Endothelial cell of umbilical vein (primary cell): ENCODE data around the gene ZNF132.

Experiments
- CTCF ChIP-seq, 2 donors: IDR thresholded peaks; 1 replicate in 1 of 2; 2 replicates in 1 of 2; pipeline ENCODE4 v1.5.1; 2011; ENCODE audit warnings: low read length in 2 of 2, mild to moderate bottlenecking in 2 of 2, moderate library complexity in 2 of 2, control low read depth in 1 of 2, inconsistent platforms in 1 of 2, low read depth in 1 of 2; ENCODE audit not compliant: insufficient read depth in 1 of 2; ENCODE audit errors: extremely low read depth in 1 of 2
- EZH2 ChIP-seq: IDR thresholded peaks from 2 replicates; pipeline ENCODE4 v1.6.1; 2012; ENCODE audit warnings: borderline replicate concordance, low read depth, mild to moderate bottlenecking, moderate library complexity, low read length, inconsistent platforms; ENCODE audit not compliant: severe bottlenecking
- FOS ChIP-seq: IDR thresholded peaks from 2 replicates; pipeline ENCODE4 v1.6.1; 2011; ENCODE audit warnings: mild to moderate bottlenecking, low read length, moderate library complexity, borderline replicate concordance; ENCODE audit not compliant: insufficient read depth
- GATA2 ChIP-seq: IDR thresholded peaks from 2 replicates; pipeline ENCODE4 v1.7.0; 2011; ENCODE audit warnings: low read depth, mild to moderate bottlenecking, moderate library complexity, mixed read lengths, low read length; ENCODE audit not compliant: insufficient read length, insufficient read depth
- JUN ChIP-seq: IDR thresholded peaks from 2 replicates; pipeline ENCODE4 v1.6.1; 2011; ENCODE audit warnings: borderline replicate concordance, low read depth; ENCODE audit not compliant: insufficient read length, insufficient read depth
- MAX ChIP-seq: IDR thresholded peaks from 2 replicates; pipeline ENCODE4 v1.6.1; 2011; ENCODE audit not compliant: insufficient read depth, insufficient read length
- MYC ChIP-seq: IDR thresholded peaks from one replicate; pipeline ENCODE4 v1.6.1; 2011; ENCODE audit warnings: mild to moderate bottlenecking, low read depth, low read length
- POLR2A ChIP-seq: IDR thresholded peaks from 2 replicates; pipeline ENCODE4 v1.6.1; 2012; ENCODE audit warnings: low read depth, mild to moderate bottlenecking, control low read depth, low read length
- POLR2AphosphoS5 ChIP-seq: IDR thresholded peaks from 2 replicates; pipeline ENCODE4 v1.6.1; 2012; ENCODE audit warnings: low read depth, mild to moderate bottlenecking, control low read depth, low read length, moderate library complexity; ENCODE audit not compliant: insufficient read depth

- TF ChIP-seq MYC, result no peak
- no peak for TF ChIP-seq EZH2
- TF ChIP-seq CTCF (IDR thresholded peaks at IDR 0.05; ENCODE audit: extremely low read depth in 1 of 2, insufficient read depth in 1 of 2, low read depth in 1 of 2, low read length in 2 of 2), result no peak
- TF ChIP-seq POLR2A, result no peak
- no peak for TF ChIP-seq MAX
- TF ChIP-seq POLR2AphosphoS5, result no peak
- TF ChIP-seq JUN, result no peak
- no peak for TF ChIP-seq FOS
- no peak for TF ChIP-seq GATA2
Measured at GRCh38 chr19:58474291-58474996, 34.5 kb upstream of the ZNF132 start.
